DND-41 (cell line): Measurements from ENCODE around the gene FASN.

Experiments
- ATAC-seq: fragments of 200-7000 bp; cut with Tn5 transposase; 3 replicates; pipeline ENCODE4 v1.9.1; 2021; ENCODE audit warnings: low read depth; ENCODE audit not compliant: insufficient read depth
- DNase-seq: peaks from one replicate; pipeline ENCODE4 v3.0.0-alpha.2; 2020
- H2AFZ ChIP-seq: 2 replicates; pipeline ENCODE4 v1.6.0; 2012; ENCODE audit warnings: low read depth, low read length
- H3K27ac ChIP-seq: 2 replicates; pipeline ENCODE4 v1.5.1; 2012; ENCODE audit warnings: low read length, inconsistent platforms
- H3K27me3 ChIP-seq: fragments of 200-600 bp; sonication (generic); 2 replicates; pipeline ENCODE4 v1.6.0; 2012; ENCODE audit warnings: low read length, mild to moderate bottlenecking, inconsistent platforms; ENCODE audit not compliant: insufficient read depth, poor library complexity
- H3K36me3 ChIP-seq: 2 replicates; pipeline ENCODE4 v1.5.1; 2012; ENCODE audit warnings: low read length, inconsistent platforms; ENCODE audit not compliant: insufficient read depth
- H3K4me1 ChIP-seq: 2 replicates; pipeline ENCODE4 v1.5.1; 2012; ENCODE audit warnings: mild to moderate bottlenecking, low read length; ENCODE audit not compliant: insufficient read depth
- H3K4me2 ChIP-seq: 2 replicates; pipeline ENCODE4 v1.6.0; 2012; ENCODE audit warnings: mild to moderate bottlenecking, moderate library complexity, low read length, inconsistent platforms; ENCODE audit not compliant: insufficient read depth
- H3K4me3 ChIP-seq, 2 experiments: fragments of 200-600 bp in 1 of 2; shearing (Covaris generic) in 1 of 2; 2 replicates each; pipeline ENCODE4 v1.5.1; 2012 to 2016; ENCODE audit warnings: inconsistent platforms in 2 of 2, low read length in 2 of 2, mild to moderate bottlenecking in 2 of 2, low read depth in 1 of 2, moderate library complexity in 1 of 2
- H3K79me2 ChIP-seq: 2 replicates; pipeline ENCODE4 v1.6.0; 2012; ENCODE audit warnings: low read length, inconsistent platforms; ENCODE audit not compliant: insufficient read depth
- H3K9ac ChIP-seq: 2 replicates; pipeline ENCODE4 v1.6.0; 2012; ENCODE audit warnings: low read depth, mild to moderate bottlenecking, inconsistent platforms, low read length, moderate library complexity
- H3K9me3 ChIP-seq: 2 replicates; pipeline ENCODE4 v1.5.1; 2012; ENCODE audit warnings: low read length, moderate library complexity, mild to moderate bottlenecking, inconsistent platforms; ENCODE audit not compliant: insufficient read depth, severe bottlenecking
- H4K20me1 ChIP-seq: 2 replicates; pipeline ENCODE4 v1.6.0; 2012; ENCODE audit warnings: low read length; ENCODE audit not compliant: insufficient read depth
- EZH2 ChIP-seq: IDR thresholded peaks from 3 replicates; pipeline ENCODE4 v1.6.1; 2012; ENCODE audit warnings: borderline replicate concordance, low read depth, mild to moderate bottlenecking, moderate library complexity, low read length, inconsistent platforms; ENCODE audit not compliant: severe bottlenecking
- TF ChIP-seq, protein P1 (sequence below): IDR thresholded peaks from 2 replicates; pipeline ENCODE4 v1.5.1; 2012; ENCODE audit warnings: borderline replicate concordance, low read length, moderate library complexity, mild to moderate bottlenecking; ENCODE audit not compliant: poor library complexity, severe bottlenecking; ENCODE audit errors: extremely low read depth

Gene FASN

GRCh38 chr17:82063424-82064415 is 34.3 kb downstream of the FASN start:
- TF ChIP-seq, protein P1, sequence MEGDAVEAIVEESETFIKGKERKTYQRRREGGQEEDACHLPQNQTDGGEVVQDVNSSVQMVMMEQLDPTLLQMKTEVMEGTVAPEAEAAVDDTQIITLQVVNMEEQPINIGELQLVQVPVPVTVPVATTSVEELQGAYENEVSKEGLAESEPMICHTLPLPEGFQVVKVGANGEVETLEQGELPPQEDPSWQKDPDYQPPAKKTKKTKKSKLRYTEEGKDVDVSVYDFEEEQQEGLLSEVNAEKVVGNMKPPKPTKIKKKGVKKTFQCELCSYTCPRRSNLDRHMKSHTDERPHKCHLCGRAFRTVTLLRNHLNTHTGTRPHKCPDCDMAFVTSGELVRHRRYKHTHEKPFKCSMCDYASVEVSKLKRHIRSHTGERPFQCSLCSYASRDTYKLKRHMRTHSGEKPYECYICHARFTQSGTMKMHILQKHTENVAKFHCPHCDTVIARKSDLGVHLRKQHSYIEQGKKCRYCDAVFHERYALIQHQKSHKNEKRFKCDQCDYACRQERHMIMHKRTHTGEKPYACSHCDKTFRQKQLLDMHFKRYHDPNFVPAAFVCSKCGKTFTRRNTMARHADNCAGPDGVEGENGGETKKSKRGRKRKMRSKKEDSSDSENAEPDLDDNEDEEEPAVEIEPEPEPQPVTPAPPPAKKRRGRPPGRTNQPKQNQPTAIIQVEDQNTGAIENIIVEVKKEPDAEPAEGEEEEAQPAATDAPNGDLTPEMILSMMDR: no peak
- no peak for TF ChIP-seq EZH2
- Histone ChIP-seq H3K4me3 (peak overlapping the region in 1 of 2 experiments; percentile 75; a peak in 3 of 4 replicates), H3K4me1 (peaks cover 43% of the 10 kb centered on the region), H3K9ac (peak overlapping the region; percentile 87), H4K20me1 (peaks cover 47% of the 10 kb centered on the region), H2AFZ (no peak overlapping the region), H3K79me2 (peaks cover 33% of the 10 kb centered on the region), H3K9me3 (no peaks in the 10 kb centered on the region), H3K27me3 (no peaks in the 10 kb centered on the region), H3K4me2 (peak overlapping the region; percentile 100), H3K27ac (no peak overlapping the region; the same call in 1 of the 2 replicates), H3K36me3 (peaks cover 61% of the 10 kb centered on the region)
- DNase-seq: no peak
- no peak for ATAC-seq

DNA sequence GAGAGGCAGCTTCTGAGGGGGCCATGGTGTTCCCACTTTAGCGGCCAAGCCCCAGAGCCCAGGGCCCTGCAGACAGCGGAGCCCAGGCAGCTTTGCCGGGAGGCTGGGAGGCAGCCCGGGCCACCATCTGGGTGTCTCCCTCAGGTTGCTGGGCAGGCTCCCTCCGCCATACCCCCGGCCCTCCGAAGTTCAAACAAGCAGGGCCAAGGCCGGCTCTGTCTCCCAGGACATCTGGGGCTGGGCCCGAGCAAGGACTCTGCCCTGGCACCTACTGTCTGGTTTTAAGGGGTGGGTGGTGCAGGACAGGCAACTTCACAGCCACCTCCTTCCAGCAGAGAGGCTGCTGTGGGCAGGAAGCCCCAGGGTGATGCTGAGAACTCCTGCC is 35.1 kb downstream of the FASN start:
- Histone ChIP-seq H3K27me3 (no peaks in the 10 kb centered on the region), H2AFZ (no peak overlapping the region), H3K4me1 (peaks cover 43% of the 10 kb centered on the region), H4K20me1 (peaks cover 50% of the 10 kb centered on the region), H3K36me3 (peaks cover 68% of the 10 kb centered on the region), H3K9me3 (no peaks in the 10 kb centered on the region), H3K4me2 (peak overlapping the region; percentile 100; the same call in 1 of the 2 replicates), H3K79me2 (peaks cover 33% of the 10 kb centered on the region), H3K4me3 (no peak overlapping the region), H3K9ac (no peak overlapping the region), H3K27ac (no peak overlapping the region; the same call in 1 of the 2 replicates)
- ATAC-seq (no peak), DNase-seq (no peak)
- TF ChIP-seq, protein P1: no peak
- TF ChIP-seq EZH2: no peak

- Histone ChIP-seq H2AFZ (no peak overlapping the region), H3K4me3 (no peak overlapping the region), H3K9me3 (no peaks in the 10 kb centered on the region), H3K27me3 (no peaks in the 10 kb centered on the region), H3K36me3 (peaks cover 75% of the 10 kb centered on the region), H3K79me2 (peaks cover 33% of the 10 kb centered on the region), H3K4me1 (peaks cover 43% of the 10 kb centered on the region), H3K27ac (no peak overlapping the region), H3K4me2 (peak overlapping the region; percentile 100; the same call in 1 of the 2 replicates), H4K20me1 (peaks cover 56% of the 10 kb centered on the region), H3K9ac (no peak overlapping the region)
- TF ChIP-seq, protein P1: no peak
- no peak for TF ChIP-seq EZH2
- no peak for ATAC-seq
- no peak for DNase-seq
Observed at GRCh38 chr17:82062076-82062983, 35.7 kb downstream of the FASN start.
